ENCODE measurements around the gene CXCL3. TPM values are rescaled to one million over a fixed set of nuclear protein-coding genes. Genes with fewer than 3 reads are reported as not detected.

Gene CXCL3
- total RNA-seq = 0.30 TPM
- long read RNA-seq = 0 reads

DNA sequence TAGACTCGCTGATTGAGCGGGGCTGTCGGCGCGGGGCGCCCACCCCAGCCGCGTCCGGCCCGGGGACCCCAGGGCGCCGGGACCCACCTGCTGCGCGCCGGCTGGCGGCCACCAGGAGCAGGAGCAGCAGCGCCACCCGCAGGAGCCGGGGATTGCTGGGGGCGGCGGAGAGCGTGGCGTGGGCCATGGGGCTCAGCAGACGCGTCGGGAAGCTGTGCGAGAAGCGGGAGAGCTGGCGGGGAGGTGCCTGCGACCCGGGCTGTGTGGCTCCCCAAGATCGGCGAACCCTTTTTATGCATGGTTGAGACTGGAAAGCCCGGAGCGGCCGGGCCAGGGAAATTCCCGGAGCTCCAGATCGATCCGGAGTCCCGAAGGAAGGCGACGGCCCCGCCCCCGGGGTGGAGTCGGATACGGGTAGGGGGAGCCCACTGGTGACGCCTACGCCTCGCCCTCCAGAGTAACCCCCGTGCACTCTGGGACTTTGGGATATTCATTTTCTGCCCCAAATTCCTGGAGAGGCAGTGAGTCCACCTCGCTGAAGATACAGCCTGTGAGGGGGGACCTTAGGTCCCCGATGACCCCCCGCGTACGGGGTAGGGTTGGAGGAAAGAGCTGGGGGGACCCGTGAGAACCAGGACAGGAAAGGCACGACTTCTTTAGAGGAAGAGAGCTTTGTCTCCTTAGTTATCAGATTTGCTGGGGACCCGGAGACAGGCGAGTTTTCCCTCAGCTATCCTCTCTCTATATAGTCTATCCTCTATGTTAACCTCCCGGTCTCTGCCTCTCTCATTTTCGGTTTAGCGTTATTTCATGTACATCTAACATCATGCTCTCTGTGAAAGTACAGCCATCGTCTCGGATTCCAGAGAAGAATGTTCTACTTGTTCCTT, at the start of gene CXCL3:
TSS of gene CXCL3 (minus strand) at position 265 of the 890 bp plus-strand sequence. CDS start at position 187, 78 bp downstream.
- H3K27ac ChIP-seq (replicated peaks) = peak within 1 kb of the TSS; percentile 83
- TF ChIP-seq, protein P1, sequence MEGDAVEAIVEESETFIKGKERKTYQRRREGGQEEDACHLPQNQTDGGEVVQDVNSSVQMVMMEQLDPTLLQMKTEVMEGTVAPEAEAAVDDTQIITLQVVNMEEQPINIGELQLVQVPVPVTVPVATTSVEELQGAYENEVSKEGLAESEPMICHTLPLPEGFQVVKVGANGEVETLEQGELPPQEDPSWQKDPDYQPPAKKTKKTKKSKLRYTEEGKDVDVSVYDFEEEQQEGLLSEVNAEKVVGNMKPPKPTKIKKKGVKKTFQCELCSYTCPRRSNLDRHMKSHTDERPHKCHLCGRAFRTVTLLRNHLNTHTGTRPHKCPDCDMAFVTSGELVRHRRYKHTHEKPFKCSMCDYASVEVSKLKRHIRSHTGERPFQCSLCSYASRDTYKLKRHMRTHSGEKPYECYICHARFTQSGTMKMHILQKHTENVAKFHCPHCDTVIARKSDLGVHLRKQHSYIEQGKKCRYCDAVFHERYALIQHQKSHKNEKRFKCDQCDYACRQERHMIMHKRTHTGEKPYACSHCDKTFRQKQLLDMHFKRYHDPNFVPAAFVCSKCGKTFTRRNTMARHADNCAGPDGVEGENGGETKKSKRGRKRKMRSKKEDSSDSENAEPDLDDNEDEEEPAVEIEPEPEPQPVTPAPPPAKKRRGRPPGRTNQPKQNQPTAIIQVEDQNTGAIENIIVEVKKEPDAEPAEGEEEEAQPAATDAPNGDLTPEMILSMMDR (IDR thresholded peaks at IDR 0.05; ENCODE audit: borderline replicate concordance) = peak; percentile 60
- intact Hi-C loops (cut with micrococcal nuclease) = no loop called here
- H3K27me3 ChIP-seq (ENCODE audit: low read depth) = peaks cover 16% of the 10 kb centered on the region
- H3K36me3 ChIP-seq = no peaks in the 10 kb centered on the region
- H3K4me1 ChIP-seq = peaks cover 30% of the 10 kb centered on the region
- H3K9me3 ChIP-seq (replicated peaks) = no peaks in the 10 kb centered on the region
- H3K4me3 ChIP-seq = peak within 1 kb of the TSS; percentile 71
- peak; percentile 78 for DNase-seq

DNA sequence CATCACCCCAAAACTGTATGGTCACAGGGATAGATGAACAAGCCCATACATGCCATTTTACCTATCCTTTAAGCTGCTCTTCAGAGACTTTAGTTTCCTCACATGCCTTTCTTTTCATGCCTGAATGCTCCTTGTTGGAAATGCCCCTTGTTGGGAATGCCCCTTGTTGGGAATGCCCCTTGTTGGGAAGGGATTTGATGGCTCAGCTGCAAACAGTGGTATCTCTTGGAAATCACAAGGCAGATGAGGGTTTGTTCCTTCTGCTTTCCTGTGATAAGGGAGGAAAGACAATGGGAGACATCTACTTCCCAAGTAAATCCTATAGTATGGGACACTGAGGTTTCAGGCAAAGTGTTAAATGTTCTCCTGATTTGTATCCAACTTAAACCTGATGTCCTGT, 49.0 kb upstream of the CXCL3 start:
- Histone ChIP-seq H3K9me3 (replicated peaks) (no peaks in the 10 kb centered on the region), H3K27me3 (ENCODE audit: low read depth) (no peaks in the 10 kb centered on the region), H3K36me3 (no peaks in the 10 kb centered on the region), H3K4me1 (no peaks in the 10 kb centered on the region), H3K27ac (replicated peaks) (no peak overlapping the region), H3K4me3 (no peak overlapping the region)
- DNase-seq = no peak
- intact Hi-C loops (cut with micrococcal nuclease) = no loop called here
- TF ChIP-seq, protein P1 (IDR thresholded peaks at IDR 0.05; ENCODE audit: borderline replicate concordance) = no peak

DNA sequence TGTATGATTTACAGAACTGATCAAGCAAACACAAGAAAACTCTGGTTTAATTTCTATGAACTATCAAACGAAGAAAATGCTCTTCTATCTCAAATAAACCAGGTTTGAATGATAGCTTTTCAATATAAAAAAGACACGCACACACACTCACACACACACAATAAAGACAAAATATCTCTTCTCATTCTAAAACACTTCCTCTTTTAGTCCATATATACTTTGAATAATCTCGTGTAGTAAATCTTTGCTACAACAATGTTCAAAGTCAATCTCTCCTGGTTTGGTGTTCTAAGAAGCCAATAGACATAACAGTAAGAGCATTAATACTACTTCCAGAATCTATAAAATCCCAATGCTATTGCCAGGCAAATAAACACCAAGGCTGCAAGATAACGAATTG, 47.2 kb upstream of the CXCL3 start:
- H3K4me3 ChIP-seq = no peak overlapping the region
- no peak for DNase-seq
- no peak overlapping the region for H3K27ac ChIP-seq (replicated peaks)
- H3K27me3 ChIP-seq (ENCODE audit: low read depth) = no peaks in the 10 kb centered on the region
- H3K4me1 ChIP-seq = no peaks in the 10 kb centered on the region
- intact Hi-C loops (cut with micrococcal nuclease) = no loop called here
- H3K36me3 ChIP-seq = no peaks in the 10 kb centered on the region
- TF ChIP-seq, protein P1 (IDR thresholded peaks at IDR 0.05; ENCODE audit: borderline replicate concordance) = no peak
- no peaks in the 10 kb centered on the region for H3K9me3 ChIP-seq (replicated peaks)

DNA sequence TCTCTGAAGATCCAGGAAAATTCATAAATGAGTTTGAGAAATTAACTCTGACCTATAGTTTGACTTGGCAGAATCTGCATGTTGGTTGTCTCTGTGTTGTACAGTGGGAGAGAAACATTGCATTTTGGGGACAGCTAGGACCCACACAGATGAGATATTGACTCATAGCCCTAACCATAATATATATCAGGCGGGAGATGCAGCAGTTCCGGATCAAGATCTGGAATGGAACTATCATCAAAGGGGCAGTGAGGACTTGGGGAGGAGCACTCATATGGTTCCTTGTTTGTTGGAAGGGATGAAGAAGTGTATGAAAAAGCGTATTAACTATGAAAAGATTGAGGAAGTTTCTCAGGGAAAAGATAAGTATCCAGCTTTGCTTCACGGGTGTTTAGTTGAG, 46.5 kb upstream of the CXCL3 start:
- TF ChIP-seq, protein P1 (IDR thresholded peaks at IDR 0.05; ENCODE audit: borderline replicate concordance) = no peak
- H3K36me3 ChIP-seq = no peaks in the 10 kb centered on the region
- H3K9me3 ChIP-seq (replicated peaks) = no peaks in the 10 kb centered on the region
- intact Hi-C loops (cut with micrococcal nuclease) = loop anchor here (5.0 kb wide), 1 partner anchor 588 kb away; no protein-coding TSS in a partner anchor
- H3K27me3 ChIP-seq (ENCODE audit: low read depth) = no peaks in the 10 kb centered on the region
- H3K4me1 ChIP-seq = no peaks in the 10 kb centered on the region
- no peak for DNase-seq
- H3K27ac ChIP-seq (replicated peaks) = no peak overlapping the region
- H3K4me3 ChIP-seq = no peak overlapping the region

DNA sequence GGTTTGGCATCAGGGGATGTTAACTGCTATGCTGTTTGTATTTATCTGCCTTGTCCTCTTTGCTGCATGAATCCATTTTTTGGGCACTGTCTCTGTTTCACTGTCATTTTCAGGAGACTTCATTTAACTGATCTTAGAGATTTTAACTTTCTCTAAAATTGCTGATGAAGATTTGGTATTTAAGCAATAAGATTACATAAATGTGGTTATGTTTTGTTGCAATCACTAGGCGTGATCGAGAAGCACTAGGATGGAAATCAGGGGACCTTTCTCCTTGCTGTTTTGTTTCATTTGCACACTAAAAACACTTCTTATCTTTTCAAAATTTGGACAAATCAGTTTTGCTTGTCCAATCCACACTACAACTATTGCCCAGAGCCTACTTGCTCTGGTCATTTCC, 45.1 kb upstream of the CXCL3 start:
- Histone ChIP-seq H3K27me3 (ENCODE audit: low read depth) (no peaks in the 10 kb centered on the region), H3K4me3 (no peak overlapping the region), H3K9me3 (replicated peaks) (no peaks in the 10 kb centered on the region), H3K36me3 (no peaks in the 10 kb centered on the region), H3K27ac (replicated peaks) (no peak overlapping the region), H3K4me1 (no peaks in the 10 kb centered on the region)
- TF ChIP-seq, protein P1 (IDR thresholded peaks at IDR 0.05; ENCODE audit: borderline replicate concordance) = no peak
- DNase-seq = no peak
- intact Hi-C loops (cut with micrococcal nuclease) = loop anchor here (5.0 kb wide), 1 partner anchor 586 kb away; no protein-coding TSS in a partner anchor

Measured in left ventricle myocardium inferior (tissue), 1 donor.